Effector memory CD8-positive, alpha-beta T cell (primary cell): ENCODE measurements around the gene DYSF.

Experiments
- ATAC-seq: fragments of 150-1000 bp; cut with Tn5 transposase; replicated peaks from 2 replicates; pipeline ENCODE4 v1.10.0; 2021; ENCODE audit warnings: mild to moderate bottlenecking, moderate library complexity
- DNase-seq, 3 experiments: peaks; one replicate each; pipeline ENCODE4 v3.0.0; 2021
- H3K27ac Mint-ChIP-seq, 2 donors: one replicate each; pipeline ENCODE4 v1.8.0; 2022; ENCODE audit warnings: mild to moderate bottlenecking in 2 of 2, mixed read lengths in 2 of 2, moderate library complexity in 2 of 2
- H3K27me3 Mint-ChIP-seq, 2 donors: one replicate each; pipeline ENCODE4 v1.8.0; 2022; ENCODE audit warnings: mixed read lengths in 2 of 2
- H3K36me3 Mint-ChIP-seq: one replicate; pipeline ENCODE4 v1.8.0; 2022; ENCODE audit warnings: mild to moderate bottlenecking, moderate library complexity, mixed read lengths; ENCODE audit not compliant: insufficient read depth
- H3K4me1 Mint-ChIP-seq, 2 donors: one replicate each; pipeline ENCODE4 v1.8.0; 2022; ENCODE audit warnings: low read depth in 2 of 2, mixed read lengths in 2 of 2
- H3K4me3 Mint-ChIP-seq, 2 donors: one replicate each; pipeline ENCODE4 v1.8.0; 2022; ENCODE audit warnings: mild to moderate bottlenecking in 2 of 2, mixed read lengths in 2 of 2, moderate library complexity in 2 of 2
- H3K9me3 Mint-ChIP-seq, 2 donors: one replicate each; pipeline ENCODE4 v1.8.0; 2022; ENCODE audit warnings: mixed read lengths in 2 of 2

The DYSF gene

DNA sequence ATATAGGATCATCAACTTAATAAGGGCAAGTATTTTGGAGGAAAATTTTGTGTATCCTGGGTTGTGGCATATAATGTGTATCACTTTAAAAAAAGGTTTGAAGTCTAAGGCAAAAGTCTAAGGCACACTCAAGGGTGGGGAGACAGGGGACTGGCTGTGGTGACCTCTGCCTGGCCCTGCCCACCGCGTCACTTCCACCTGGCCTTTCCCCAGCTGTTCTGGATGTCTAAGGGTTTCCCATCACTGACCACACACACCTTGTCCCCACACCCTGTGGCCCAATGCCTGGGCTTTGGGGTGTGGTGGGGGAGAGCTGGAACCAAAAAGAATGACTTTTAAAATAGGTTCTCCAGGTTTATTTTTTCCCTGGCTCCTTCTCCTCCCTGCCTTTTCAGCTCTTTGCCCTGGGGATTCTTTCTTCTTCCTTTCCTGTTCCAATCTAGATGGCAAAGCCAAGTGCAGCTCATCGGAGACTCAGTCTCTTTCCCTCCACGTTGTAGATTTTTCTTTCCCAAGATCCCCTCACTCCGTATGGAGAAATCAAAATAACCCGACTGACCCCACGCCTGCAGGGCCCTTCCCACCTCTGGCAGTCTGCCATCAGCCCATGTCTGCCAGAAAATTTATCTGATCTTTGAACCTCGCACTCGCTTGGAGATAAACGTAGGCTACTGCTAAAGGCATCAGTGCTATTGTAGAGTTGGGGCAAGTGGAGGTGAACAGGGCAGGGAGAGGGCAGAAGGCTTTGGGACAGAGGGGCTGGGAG lies 257.2 kb downstream of the DYSF start:
- H3K4me3 Mint-ChIP-seq: no peak overlapping the region
- H3K27ac Mint-ChIP-seq: no peak overlapping the region
- ATAC-seq (no peak), DNase-seq (no peak)
- H3K4me1 Mint-ChIP-seq: no peaks in the 10 kb centered on the region
- no peaks in the 10 kb centered on the region for H3K9me3 Mint-ChIP-seq
- peaks cover 5% of the 10 kb centered on the region for H3K36me3 Mint-ChIP-seq
- H3K27me3 Mint-ChIP-seq: peaks cover 24 to 35% of the 10 kb centered on the region in 2 donors

DNA sequence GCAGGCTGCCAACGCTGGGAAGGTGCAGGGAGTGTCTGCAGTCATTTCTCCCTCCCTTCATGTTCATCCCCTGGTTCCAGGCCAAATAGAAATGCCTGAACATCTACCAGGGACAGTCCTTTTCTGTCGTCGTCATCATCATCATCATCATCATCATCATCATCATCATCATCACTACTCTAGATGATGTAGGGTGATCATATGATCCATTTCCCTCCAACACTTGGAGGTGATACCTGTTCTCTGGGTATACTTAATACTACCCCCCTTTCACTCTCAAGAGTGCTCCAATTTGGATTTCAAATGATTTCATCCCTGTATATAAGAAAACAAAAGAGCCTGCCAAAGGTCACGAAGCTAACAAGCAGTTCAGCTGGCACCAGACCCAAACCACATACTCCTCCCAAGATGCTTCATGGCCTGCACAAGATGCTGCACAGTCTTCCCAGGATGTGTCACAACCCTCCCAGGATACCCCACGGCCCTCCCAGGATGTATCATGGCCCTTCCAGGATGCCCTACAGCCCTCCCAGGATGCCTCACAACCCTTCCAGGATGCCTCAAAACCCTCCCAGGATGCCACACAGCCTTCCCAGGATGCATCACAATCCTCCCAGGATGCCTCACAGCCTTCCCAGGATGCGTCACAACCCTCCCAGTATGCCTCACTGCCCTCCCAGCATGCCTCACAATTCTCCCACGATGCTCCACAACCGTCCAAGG lies 257.9 kb downstream of the DYSF start:
- DNase-seq (no peak), ATAC-seq (no peak)
- H3K36me3 Mint-ChIP-seq: peaks cover 5% of the 10 kb centered on the region
- no peaks in the 10 kb centered on the region for H3K9me3 Mint-ChIP-seq
- H3K4me1 Mint-ChIP-seq: no peaks in the 10 kb centered on the region
- no peak overlapping the region for H3K27ac Mint-ChIP-seq
- no peak overlapping the region for H3K4me3 Mint-ChIP-seq
- peaks cover 24 to 35% of the 10 kb centered on the region in 2 donors for H3K27me3 Mint-ChIP-seq

DNA sequence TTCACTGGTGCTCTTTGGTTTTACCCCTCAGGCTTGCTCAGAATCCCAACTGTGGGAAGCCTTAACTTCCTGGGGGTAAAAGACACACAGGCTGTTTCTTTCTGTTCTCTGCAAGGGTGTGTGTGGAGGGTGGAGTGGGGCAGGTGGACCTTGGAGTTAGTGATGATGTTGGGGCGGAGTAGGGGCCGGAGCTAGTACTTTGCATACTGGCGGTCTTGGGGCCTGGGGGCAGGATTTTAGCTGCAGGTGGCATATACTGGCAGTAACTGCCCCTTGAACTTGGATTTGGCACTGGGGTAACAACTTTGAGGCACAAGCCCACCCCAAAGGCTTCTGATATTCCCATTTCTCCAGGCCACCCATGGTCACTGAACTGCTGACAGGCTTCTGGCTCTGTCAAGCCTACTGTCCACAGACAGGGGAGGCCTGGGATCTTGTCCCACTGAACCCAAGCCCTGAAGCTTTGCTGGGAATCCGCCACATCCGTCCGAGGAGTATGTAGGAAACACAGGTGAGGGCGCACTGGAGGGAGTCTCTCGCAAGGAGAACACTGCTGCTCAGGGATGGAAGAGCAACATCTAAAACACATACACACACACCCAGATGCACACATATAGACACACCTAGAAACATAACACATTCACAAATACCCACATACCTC lies 258.9 kb downstream of the DYSF start:
- Mint-ChIP-seq H3K27ac (no peak overlapping the region), H3K4me3 (no peak overlapping the region), H3K36me3 (peaks cover 5% of the 10 kb centered on the region), H3K4me1 (no peaks in the 10 kb centered on the region), H3K27me3 (peaks cover 24 to 35% of the 10 kb centered on the region in 2 donors), H3K9me3 (no peaks in the 10 kb centered on the region)
- DNase-seq (no peak), ATAC-seq (no peak)

DNA sequence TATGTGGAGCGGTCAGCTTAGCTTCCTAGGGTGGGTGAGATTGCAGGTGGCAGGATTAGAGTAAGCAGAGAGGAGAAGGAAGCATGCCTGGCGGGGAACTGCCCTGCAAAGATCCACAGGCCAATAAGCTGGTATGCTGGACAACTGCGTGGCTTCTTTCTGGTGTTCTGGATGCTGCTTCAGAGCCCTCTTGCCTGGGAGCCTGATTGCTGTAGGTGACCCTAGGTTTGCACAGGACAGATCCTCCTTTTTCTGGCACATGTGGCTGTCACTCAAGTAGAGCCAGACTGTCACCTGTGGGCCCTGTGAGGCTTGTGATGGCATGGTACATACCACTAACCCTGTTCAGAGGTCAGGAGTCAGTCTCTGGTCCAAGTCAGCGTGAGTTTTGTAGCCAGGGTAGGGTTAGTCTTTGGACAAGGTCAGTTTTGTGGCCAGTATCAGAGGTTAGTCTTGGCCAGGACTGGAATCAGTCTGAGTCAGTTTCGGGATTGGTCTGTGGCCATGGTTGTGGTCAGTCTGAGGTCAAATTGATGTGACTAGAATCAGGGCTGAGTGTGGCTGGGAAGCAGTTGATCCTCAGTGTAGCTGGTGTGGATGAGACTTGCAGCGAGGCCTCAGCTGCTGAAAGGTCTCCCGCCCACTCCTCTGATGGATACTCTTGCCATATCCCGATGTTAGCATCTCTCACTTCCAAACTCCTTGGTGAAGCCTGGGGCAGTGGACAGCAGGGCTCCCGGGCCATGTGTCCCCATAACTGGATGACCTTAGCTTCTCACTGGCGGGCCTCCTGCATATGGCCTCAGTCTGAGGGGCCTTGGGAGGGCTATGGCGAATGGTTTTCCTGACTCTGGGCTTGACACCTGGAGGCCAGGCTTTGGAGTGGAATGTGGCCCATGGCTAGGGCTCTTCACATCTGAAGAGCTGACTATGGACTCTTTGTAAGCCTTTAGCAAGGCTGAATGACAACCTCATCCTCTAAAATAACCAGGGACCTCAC lies 260.5 kb downstream of the DYSF start:
- peaks cover 24 to 41% of the 10 kb centered on the region in 2 donors for H3K27me3 Mint-ChIP-seq
- H3K4me1 Mint-ChIP-seq: no peaks in the 10 kb centered on the region
- no peak overlapping the region for H3K27ac Mint-ChIP-seq
- DNase-seq (no peak), ATAC-seq (no peak)
- no peak overlapping the region for H3K4me3 Mint-ChIP-seq
- H3K36me3 Mint-ChIP-seq: peaks cover 5% of the 10 kb centered on the region
- H3K9me3 Mint-ChIP-seq: no peaks in the 10 kb centered on the region

DNA sequence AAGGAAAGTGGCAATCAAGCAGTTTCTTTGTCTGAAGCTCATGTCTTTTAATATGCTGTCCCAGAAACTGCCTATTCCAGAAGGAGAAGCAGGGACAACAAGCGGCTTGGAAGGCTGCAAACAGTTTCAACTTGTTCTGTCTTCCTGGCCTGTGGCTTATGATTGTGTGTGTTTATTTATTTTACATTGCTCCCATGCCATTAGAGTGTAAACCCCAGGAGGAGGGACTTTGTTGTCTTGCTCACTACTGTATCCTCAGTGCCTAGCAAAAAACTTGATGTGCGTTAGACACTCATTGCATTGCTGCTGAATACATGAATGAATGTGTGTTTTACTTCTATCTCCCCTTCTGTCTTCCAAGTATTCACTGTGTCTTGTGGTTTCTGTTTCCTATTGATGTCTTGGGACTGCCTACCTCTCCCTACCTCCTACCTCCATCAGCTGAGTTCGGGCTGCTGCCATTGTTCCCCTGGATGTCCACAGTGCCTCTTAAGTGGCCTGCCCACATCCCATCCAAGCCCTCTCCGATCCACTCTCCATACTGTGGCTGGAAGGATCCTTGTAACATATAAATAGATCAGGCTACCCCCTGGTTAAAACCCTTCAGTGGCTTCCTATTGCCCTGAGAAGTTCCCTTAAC lies 261.4 kb downstream of the DYSF start:
- ATAC-seq: no peak
- H3K27me3 Mint-ChIP-seq: peaks cover 24 to 48% of the 10 kb centered on the region in 2 donors

DNA sequence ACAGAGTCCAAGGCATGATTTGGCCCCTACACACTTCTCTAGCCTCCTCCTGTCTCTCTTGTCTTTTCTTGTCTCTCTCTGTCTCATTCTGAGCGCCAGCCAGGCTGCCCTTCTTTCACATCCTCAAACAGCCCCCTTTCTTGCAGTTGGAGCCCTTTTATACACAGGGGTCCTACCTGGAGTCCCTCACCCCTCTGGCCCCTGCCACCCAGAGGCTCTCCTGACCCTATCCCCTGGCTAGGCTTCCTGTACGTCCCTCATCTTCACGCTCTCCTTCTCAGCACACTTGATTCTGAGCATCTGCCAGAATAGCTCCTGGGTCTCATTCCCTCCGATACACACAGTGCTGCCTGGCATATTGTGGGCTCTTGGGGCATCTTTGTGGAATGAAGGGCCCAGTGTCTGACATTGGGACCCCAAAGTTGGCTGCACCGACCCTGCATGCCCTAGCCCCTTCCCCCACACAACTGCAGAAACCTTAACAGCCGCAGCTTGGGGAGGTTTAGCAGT lies 261.9 kb downstream of the DYSF start:
- no peaks in the 10 kb centered on the region for H3K4me1 Mint-ChIP-seq
- no peak for ATAC-seq
- no peaks in the 10 kb centered on the region for H3K9me3 Mint-ChIP-seq
- peaks cover 24 to 43% of the 10 kb centered on the region in 2 donors for H3K27me3 Mint-ChIP-seq
- H3K27ac Mint-ChIP-seq: no peak overlapping the region
- no peak overlapping the region for H3K4me3 Mint-ChIP-seq
- DNase-seq: no peak
- H3K36me3 Mint-ChIP-seq: no peaks in the 10 kb centered on the region

More for the DNA sequence above, 261.4 kb downstream of the DYSF start:
- no peak overlapping the region for H3K27ac Mint-ChIP-seq
- peaks cover 1% of the 10 kb centered on the region for H3K36me3 Mint-ChIP-seq
- H3K4me3 Mint-ChIP-seq: no peak overlapping the region
- H3K4me1 Mint-ChIP-seq: no peaks in the 10 kb centered on the region
- no peak for DNase-seq
- no peaks in the 10 kb centered on the region for H3K9me3 Mint-ChIP-seq

DNA sequence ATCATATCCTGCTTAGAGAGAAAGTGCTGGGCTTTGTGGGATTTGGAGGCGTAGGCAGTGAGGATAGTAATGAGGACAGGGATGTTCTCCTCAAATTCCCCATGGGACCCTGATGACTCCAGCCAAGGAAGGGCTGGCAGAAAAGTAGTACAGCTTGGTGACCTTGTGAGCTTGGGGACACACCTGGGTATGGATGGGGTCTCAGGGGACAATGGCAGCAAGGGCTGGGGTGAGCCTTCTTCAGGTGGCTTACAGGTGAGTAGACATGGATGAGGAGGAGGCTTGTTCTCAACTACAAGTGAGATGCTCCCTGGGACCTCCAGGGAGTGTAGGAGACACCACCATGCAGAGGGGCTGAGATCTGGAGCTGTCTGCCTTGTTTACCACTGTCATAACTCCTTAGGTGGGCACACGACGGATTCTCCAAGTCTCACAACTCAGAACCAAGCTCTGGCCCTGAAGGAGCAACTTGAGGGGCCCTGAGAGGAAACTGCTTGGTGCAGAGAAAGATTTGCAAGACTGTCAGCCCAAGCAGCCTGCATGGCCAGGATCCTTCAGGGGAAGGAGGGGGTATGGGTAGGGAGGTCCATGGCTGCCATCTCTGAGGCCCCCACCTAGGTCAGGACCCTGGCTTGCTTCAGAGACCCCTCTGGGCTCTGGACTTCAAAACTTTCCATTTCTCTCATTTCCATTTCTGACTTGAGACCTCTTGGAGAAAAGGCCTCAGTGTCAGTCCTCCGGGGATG lies 262.8 kb downstream of the DYSF start:
- Mint-ChIP-seq H3K27ac (no peak overlapping the region), H3K9me3 (no peaks in the 10 kb centered on the region), H3K27me3 (peaks cover 16 to 35% of the 10 kb centered on the region in 2 donors), H3K4me3 (no peak overlapping the region), H3K36me3 (no peaks in the 10 kb centered on the region), H3K4me1 (no peaks in the 10 kb centered on the region)
- ATAC-seq (no peak), DNase-seq (no peak)

DNA sequence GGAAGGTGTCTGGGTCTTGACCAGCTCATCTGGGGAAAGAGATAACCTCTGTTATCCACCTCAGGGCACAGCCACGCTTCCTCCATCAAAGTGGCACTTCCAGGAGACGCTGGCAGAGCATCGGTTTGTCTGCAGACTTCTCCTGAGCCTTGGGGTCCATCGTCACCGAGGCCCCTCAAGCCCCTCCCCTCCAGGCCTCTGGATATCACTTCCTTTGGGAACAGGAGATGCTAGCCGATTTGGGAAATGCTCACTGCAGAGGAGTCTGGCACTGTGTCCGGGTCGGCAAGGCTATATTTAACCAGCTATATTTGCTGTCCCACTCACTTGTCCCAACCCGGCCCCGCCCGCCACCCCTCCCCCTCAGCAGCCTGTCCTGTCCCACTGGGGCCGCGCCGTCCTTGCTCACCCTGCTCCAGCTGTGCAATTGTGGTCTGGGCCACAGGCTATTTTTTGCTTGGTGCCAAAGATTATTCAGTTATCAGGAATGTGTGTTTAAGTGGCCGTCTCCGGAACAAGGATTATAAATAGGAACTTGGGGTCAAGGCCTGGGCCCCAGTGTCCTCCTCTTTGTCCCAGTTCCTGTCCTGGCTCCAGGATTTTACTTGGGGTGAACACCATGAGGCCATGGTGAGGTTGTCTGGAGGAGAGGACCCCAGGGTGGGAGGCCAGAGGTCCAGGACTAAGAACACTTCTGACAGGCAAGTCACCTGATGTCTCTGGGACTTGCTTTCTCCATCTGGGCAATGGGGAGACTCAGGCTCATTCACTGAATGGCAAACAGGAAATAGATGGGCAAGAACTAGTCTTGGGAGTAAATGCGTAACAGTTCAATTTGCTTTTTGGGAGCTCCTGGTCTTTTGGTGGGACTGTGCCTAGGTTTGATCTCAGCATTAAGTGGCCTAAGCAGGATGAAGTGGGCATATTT lies 263.6 kb downstream of the DYSF start:
- H3K4me1 Mint-ChIP-seq: no peaks in the 10 kb centered on the region
- H3K27me3 Mint-ChIP-seq: peaks cover 9 to 26% of the 10 kb centered on the region in 2 donors
- H3K4me3 Mint-ChIP-seq: no peak overlapping the region
- ATAC-seq (no peak), DNase-seq (no peak)
- H3K9me3 Mint-ChIP-seq: peaks cover 0 to 1% of the 10 kb centered on the region in 2 donors
- H3K36me3 Mint-ChIP-seq: no peaks in the 10 kb centered on the region
- H3K27ac Mint-ChIP-seq: no peak overlapping the region

DNA sequence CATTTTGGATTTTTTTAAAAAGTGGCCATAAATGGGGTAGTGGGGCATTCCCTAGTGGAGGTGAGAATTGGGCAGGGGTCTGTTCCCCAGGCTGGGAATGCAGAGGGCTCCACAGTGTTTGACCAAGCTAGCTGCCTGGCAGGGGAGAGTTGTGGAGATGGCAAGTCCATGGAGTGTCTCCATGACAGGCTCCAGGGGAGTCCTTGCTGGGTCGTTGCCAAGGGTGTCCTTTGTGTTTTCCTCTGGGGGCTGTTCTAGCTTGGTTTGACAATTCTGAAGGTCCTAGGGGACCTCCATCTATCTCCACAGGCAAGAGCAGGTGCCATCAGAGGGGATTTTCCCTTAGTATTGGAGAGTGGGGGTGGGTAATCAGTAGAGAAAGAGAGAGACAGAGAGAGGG lies 265.3 kb downstream of the DYSF start:
- ATAC-seq (no peak), DNase-seq (no peak)
- H3K9me3 Mint-ChIP-seq: peaks cover 0 to 7% of the 10 kb centered on the region in 2 donors
- H3K4me1 Mint-ChIP-seq: no peaks in the 10 kb centered on the region
- H3K36me3 Mint-ChIP-seq: no peaks in the 10 kb centered on the region
- no peak overlapping the region for H3K27ac Mint-ChIP-seq
- H3K4me3 Mint-ChIP-seq: no peak overlapping the region
- H3K27me3 Mint-ChIP-seq: peaks cover 7 to 15% of the 10 kb centered on the region in 2 donors

DNA sequence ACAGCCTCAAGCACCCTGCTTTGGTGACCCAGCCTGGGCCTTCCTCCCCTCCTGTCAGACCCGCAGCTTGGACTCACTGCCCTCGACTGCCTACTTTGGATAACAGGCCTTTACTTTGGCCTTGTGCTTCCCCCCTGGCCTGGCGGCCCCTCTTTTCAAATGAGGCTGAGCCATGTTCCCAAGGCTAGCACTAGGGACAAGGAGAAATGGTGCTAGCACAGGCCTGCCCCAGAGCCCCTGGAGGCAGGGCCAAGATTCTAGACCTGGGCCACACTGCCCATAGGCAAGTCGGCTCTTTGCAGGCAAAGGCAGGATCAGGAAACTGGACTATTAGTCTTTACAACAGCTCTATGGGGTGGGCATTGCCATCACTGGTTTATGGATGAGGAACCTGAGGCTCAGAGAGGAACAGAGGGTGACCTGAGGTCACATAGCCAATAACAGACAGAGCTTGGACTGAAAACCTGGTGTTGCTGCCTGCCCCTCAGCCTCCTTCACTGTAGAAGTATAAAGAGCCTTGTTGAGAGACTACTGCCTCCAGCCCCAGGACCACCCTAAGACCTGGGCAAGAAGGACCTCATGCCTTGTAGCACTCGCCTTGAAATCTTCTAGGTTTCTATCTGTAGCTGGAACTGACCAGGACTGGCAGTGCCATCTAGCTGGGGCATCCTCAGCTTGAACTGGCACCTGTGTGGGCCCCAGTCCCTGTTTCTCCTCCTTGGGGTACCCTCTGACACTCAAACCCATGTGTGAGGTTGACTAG lies 266.3 kb downstream of the DYSF start:
- H3K36me3 Mint-ChIP-seq: no peaks in the 10 kb centered on the region
- DNase-seq (no peak), ATAC-seq (no peak)
- H3K27ac Mint-ChIP-seq: no peak overlapping the region
- H3K9me3 Mint-ChIP-seq: peaks cover 0 to 7% of the 10 kb centered on the region in 2 donors
- H3K27me3 Mint-ChIP-seq: peaks cover 7 to 15% of the 10 kb centered on the region in 2 donors
- H3K4me1 Mint-ChIP-seq: no peaks in the 10 kb centered on the region
- H3K4me3 Mint-ChIP-seq: no peak overlapping the region

DNA sequence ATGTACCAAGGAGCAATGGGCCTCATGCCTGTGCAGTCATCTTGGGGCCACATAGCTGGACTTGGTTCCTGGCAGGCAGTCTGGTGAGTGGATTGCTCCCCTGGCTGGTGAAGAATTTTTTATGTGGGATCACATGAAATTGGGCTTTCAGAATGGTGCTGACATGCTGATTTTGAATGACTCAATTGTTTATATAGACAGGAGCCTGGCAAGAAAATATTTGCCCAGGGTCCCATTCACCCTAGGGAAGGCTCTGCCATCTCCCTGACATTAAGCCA lies 266.9 kb downstream of the DYSF start:
- ATAC-seq (no peak), DNase-seq (no peak)
- Mint-ChIP-seq H3K9me3 (peaks cover 0 to 7% of the 10 kb centered on the region in 2 donors), H3K4me1 (no peaks in the 10 kb centered on the region), H3K27ac (no peak overlapping the region), H3K36me3 (no peaks in the 10 kb centered on the region), H3K27me3 (peaks cover 7 to 15% of the 10 kb centered on the region in 2 donors), H3K4me3 (no peak overlapping the region)
